HG03039 (cell line): ENCODE measurements around the gene MAP2K6.

Source experiments
- ATAC-seq: cut with Tn5 transposase; IDR thresholded peaks from one replicate; pipeline ENCODE4 v1.9.1; 2021; ENCODE audit warnings: mild to moderate bottlenecking, moderate library complexity; ENCODE audit not compliant: unreplicated experiment

Gene MAP2K6

DNA sequence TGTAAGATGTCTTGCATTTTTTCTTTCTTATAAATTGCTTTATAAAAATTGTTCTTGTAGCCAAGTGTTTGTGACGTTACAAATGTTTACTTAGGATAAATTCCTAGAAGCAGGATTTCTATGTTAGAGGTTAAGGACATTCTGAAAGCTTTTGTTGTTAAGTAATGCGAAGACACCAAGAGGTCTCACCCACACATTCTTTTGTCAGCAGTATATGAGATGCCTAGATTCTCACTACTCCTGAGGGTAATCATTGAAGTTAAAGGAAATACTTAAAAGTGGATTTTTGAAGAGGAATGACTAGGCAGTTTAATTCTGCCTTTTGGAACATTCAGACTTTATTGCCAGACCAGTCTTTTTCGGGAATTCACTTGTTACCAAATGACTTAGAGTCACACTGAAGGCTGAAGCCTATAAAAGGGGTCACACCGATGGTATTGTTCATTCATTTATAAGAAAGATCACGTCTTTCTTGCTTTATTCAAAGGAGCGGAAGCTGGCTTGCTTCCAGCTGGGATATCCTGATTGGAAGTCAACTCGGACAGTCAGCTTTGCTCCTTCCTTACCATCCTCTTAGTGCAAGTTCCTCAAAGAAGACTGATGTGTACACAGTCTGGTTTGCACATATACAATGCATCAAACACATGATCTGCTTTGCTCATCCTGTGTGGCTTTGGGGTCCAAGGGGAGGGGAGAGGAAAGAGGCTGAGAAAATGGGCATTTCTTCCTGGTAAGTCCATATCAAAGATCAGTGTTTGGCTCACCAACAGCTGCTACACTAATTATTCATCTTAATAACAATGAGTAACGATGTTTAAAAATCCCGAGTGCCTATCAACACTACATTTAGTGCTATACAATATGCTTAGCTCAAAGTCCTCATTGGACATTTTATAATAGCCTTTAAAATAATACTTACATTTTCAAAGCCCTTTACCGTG lies 160.0 kb downstream of the MAP2K6 start:
- no peak for ATAC-seq

DNA sequence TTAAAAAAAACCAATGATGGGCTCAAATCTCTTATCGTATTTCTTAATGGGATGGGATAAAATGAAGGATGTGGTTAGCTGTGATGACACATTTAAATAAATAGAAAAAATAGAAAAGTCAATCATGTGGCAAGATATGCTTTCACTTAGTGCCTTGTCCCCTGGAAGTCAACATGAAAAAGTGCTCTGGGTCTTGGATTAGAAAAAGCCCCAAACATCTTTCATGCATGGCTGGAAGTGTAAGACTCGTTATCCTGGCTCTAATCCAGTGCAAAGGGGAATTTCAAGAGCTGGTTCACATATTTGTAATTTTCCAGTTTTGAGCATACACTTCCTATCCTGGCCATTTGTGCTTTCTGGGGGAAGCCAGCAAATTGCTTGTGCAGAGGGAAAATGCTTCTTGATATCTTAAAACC lies 160.9 kb downstream of the MAP2K6 start:
- no peak for ATAC-seq

GRCh38 chr17:69577098-69577497 lies 162.6 kb downstream of the MAP2K6 start:
- ATAC-seq, result no peak

GRCh38 chr17:69578385-69578936 lies 164.0 kb downstream of the MAP2K6 start:
- ATAC-seq, result no peak

GRCh38 chr17:69579961-69580677 lies 165.6 kb downstream of the MAP2K6 start:
- ATAC-seq, result no peak

GRCh38 chr17:69581061-69581961 lies 166.8 kb downstream of the MAP2K6 start:
- peak; percentile 68 for ATAC-seq

DNA sequence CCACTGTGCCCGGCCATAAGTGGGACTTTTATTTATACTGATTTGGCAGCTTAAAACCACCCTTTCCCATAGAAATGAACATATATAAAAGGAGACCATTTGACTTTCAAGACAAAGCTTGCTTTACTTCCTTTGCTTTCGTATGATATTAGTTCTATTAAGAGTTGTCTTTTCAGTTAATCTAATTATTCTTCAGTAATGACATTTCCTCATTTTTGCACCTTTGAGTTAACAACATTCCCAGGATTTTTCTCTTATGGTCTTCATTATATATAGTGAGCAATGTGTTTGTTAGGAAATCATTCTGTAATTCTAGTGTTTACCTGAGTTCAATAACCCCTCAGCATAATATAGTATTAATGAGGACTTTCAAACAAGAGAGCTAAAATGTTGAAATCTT lies 173.8 kb downstream of the MAP2K6 start:
- ATAC-seq, result no peak

DNA sequence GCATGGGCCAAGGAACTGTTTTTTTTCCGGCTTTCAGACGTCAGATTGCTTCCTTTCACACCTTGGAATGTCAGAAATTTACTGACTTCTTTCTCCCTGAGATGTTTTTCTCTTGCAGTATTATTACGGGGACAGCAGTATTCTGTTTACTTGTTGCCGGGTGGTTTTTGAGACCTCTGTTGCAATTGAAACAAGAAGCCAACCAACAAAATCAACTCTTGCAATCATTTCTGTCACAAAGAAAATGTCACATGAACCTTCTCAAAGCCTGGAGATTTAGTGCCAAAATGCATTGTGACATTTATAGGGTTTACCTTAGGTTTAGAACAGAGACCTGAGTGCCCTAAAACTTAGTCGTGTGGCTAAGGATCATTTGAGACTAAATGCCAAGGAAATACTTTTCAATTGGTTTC lies 174.3 kb downstream of the MAP2K6 start:
- no peak for ATAC-seq

- no peak for ATAC-seq
These were observed 176.2 kb downstream of the MAP2K6 start for GRCh38 chr17:69590671-69591070.

DNA sequence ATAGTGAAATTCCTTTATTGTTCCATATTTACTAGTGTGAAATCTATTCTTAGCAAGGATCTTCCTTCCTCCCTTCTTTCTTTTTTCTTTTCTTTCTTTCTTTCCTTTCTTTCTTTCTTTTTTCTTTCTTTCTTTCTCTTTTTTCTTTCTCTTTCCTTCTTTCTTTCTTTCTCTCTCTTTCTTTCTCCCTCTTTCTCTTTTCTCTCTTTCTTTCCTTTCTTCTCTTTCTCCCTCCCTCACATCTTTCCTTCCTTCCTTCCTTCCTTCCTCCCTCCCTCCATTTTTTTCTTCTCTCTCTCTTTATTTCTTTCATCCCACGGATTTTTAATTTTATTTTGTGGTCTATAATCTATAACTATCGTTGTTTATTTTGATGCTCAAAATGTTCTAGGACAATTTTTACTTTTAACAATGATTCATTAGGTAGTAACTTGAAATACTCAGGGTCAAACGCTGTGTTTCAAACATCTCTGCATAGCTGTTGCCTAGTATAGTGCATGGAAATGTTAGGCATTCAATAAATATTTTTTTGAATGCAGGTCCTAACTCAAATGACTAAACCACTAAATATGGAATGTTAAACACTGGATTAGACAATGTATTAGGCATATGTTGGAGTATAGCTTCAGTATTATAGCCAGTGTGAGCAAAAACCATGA lies 178.3 kb downstream of the MAP2K6 start:
- no peak for ATAC-seq

DNA sequence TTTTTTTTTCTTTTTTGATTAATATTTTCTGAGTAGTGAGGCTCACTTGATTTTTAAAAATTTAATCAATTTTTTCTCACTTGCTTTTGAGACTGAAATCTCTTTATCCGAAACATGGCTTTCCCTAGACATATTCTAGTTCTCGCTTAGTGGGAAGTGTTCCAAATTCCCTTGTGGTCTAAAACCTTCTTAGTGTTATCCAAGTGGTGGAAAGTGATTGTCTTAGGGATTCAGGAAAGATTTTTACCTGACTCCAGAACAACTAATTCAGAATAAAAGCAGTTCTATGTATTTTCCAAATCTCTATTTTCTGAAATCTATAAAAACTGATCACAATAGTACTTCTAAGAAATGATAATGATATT lies 178.8 kb downstream of the MAP2K6 start:
- ATAC-seq, result no peak

- no peak for ATAC-seq
These were observed 179.2 kb downstream of the MAP2K6 start for GRCh38 chr17:69593716-69594115.

GRCh38 chr17:69594641-69595040 lies 180.1 kb downstream of the MAP2K6 start:
- no peak for ATAC-seq

- ATAC-seq, result no peak
These were observed 181.6 kb downstream of the MAP2K6 start for GRCh38 chr17:69596141-69596540.

- no peak for ATAC-seq
These were observed 183.6 kb downstream of the MAP2K6 start for GRCh38 chr17:69597898-69598692.

DNA sequence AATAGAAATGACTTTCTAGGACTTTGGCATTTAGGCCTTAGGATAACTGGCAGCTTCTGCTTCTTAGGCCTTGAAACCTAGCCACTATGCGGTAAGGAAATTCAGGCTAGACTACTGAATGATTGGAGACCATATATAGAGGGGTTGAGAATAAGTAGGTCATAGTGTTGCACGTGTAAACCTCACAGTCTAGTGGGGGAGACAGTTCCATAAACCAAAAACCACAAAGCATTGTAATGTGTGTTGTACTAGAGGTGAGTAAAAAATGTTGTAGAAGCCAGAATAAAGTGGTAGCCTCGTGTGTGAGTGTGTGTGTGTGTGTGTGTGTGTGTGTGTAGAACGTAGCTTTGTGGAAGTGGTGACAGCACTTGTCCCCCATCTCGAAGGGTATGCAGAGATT lies 188.5 kb downstream of the MAP2K6 start:
- ATAC-seq, result no peak
